SU-DHL-6 (cell line): ENCODE data around the gene HBA1.
A peak's percentile ranks its signal among the peaks of the same experiment; 100 is the strongest.

Source experiments
- H2AFZ ChIP-seq: fragments of 200-600 bp; sonication (generic); 2 replicates; pipeline ENCODE4 v1.6.1; 2014; ENCODE audit warnings: low read depth, mild to moderate bottlenecking, moderate library complexity, mixed read lengths, antibody characterized with exemption, low read length; ENCODE audit not compliant: severe bottlenecking
- H3F3A ChIP-seq: fragments of 200-600 bp; shearing (Covaris generic); 2 replicates; pipeline ENCODE4 v1.6.0; 2016; ENCODE audit warnings: antibody characterized with exemption, mild to moderate bottlenecking; ENCODE audit not compliant: insufficient read depth
- H3K27ac ChIP-seq: fragments of 200-600 bp; sonication (generic); 2 replicates; pipeline ENCODE4 v1.5.1; 2016; ENCODE audit warnings: low read depth, mild to moderate bottlenecking, low read length, moderate library complexity, mixed read lengths
- H3K27me3 ChIP-seq: fragments of 200-600 bp; sonication (generic), shearing (Covaris generic); 2 replicates; pipeline ENCODE4 v1.6.0; 2014; ENCODE audit warnings: mild to moderate bottlenecking, low read length
- H3K36me3 ChIP-seq: fragments of 200-600 bp; sonication (generic); 2 replicates; pipeline ENCODE4 v1.6.1; 2014; ENCODE audit warnings: mild to moderate bottlenecking, low read length, mixed read lengths
- H3K4me2 ChIP-seq: fragments of 300-600, 200-600 bp; shearing (Covaris generic), sonication (generic); 2 replicates; pipeline ENCODE4 v1.6.0; 2014; ENCODE audit warnings: low read length, low read depth, mild to moderate bottlenecking; ENCODE audit not compliant: poor library complexity, severe bottlenecking
- H3K4me3 ChIP-seq: fragments of 200-600 bp; sonication (generic); 2 replicates; pipeline ENCODE4 v1.5.1; 2014; ENCODE audit warnings: antibody characterized with exemption, low read length, mild to moderate bottlenecking, mixed read lengths; ENCODE audit not compliant: insufficient read depth, poor library complexity, severe bottlenecking
- H3K79me2 ChIP-seq: fragments of 200-600 bp; sonication (generic); 2 replicates; pipeline ENCODE4 v1.6.1; 2014; ENCODE audit warnings: mild to moderate bottlenecking, low read length, moderate library complexity; ENCODE audit not compliant: insufficient read depth
- H3K9ac ChIP-seq: fragments of 200-600 bp; sonication (generic); 2 replicates; pipeline ENCODE4 v1.7.0; 2014; ENCODE audit warnings: mild to moderate bottlenecking, low read length
- H3K9me2 ChIP-seq: fragments of 200-600 bp; sonication (generic); replicated peaks from 2 replicates; pipeline ENCODE4 v1.6.1; 2014; ENCODE audit warnings: low read length; ENCODE audit not compliant: insufficient read depth
- H3K9me3 ChIP-seq: fragments of 200-600 bp; sonication (generic); 2 replicates; pipeline ENCODE4 v1.6.1; 2014; ENCODE audit warnings: low read length, mixed read lengths; ENCODE audit not compliant: insufficient read depth
- H4K20me1 ChIP-seq: fragments of 200-600 bp; sonication (generic); 2 replicates; pipeline ENCODE4 v1.6.1; 2014; ENCODE audit warnings: low read depth, mild to moderate bottlenecking, antibody characterized with exemption, low read length, moderate library complexity, mixed read lengths
- CTCF ChIP-seq: fragments of 200-600 bp; sonication (generic); IDR thresholded peaks from one replicate; pipeline ENCODE4 v1.5.1; 2017; ENCODE audit warnings: antibody characterized with exemption, mild to moderate bottlenecking, low read length, moderate library complexity; ENCODE audit not compliant: insufficient read depth, poor library complexity, severe bottlenecking
- EZH2phosphoT487 ChIP-seq: fragments of 200-600 bp; sonication (generic), shearing (Covaris generic); conservative IDR thresholded peaks from 2 replicates; pipeline ENCODE4 v1.6.1; 2018; ENCODE audit warnings: mild to moderate bottlenecking, antibody characterized with exemption, low read length, moderate library complexity, mixed read lengths

The HBA1 gene

DNA sequence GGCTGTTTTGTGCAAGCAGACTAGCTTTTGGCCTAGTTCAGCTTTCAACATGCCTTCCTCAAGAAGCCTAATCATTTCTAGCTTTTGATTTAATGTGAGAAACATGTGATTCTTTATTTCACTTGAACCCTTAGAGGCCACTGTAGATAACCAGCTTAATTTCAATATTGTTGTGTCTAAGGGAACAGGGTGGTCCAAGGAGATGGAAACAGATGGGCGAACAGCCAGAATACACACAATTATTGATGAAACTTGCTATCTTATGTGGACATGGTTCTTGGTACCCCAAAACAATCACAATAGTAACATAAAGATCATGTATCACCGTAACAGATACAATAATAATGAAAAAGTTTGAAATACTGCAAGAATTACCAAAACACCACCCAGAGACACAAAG lies 42.8 kb upstream of the HBA1 start:
- Histone ChIP-seq H2AFZ (no peak overlapping the region), H3F3A (peaks cover 6% of the 10 kb centered on the region), H3K27ac (no peak overlapping the region), H3K9ac (no peak overlapping the region), H3K79me2 (peaks cover 75% of the 10 kb centered on the region), H3K4me2 (no peak overlapping the region), H3K9me3 (no peaks in the 10 kb centered on the region), H3K36me3 (no peaks in the 10 kb centered on the region), H3K9me2 (no peaks in the 10 kb centered on the region), H3K4me3 (no peak overlapping the region), H3K27me3 (no peaks in the 10 kb centered on the region), H4K20me1 (no peaks in the 10 kb centered on the region)
- no peak for TF ChIP-seq EZH2phosphoT487
- TF ChIP-seq CTCF, result no peak

DNA sequence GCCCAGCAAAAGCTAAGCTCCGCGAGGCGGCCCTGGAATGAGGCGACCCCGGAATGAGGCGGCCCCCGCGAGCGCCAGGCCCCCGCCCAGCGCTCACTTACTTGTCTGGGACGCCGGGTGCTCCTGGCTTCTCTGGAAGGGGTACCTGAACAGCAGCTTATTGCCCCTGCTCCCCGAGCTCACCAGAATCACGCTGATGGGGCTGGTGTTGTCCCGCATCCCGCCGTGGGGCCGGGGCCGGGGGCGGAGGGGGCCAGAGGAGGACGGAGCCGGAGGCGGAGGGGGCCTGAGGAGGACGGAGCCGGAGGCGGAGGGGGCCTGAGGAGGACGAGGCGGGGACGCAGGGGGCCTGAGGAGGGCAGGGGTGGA lies 38.4 kb upstream of the HBA1 start:
- Histone ChIP-seq H3K4me3 (peak overlapping the region; percentile 100), H3K36me3 (no peaks in the 10 kb centered on the region), H3K27me3 (no peaks in the 10 kb centered on the region), H3K9me3 (no peaks in the 10 kb centered on the region), H2AFZ (peak overlapping the region; percentile 36), H3F3A (peaks cover 15% of the 10 kb centered on the region), H3K9ac (peak overlapping the region; percentile 90), H3K79me2 (peaks cover 48% of the 10 kb centered on the region), H4K20me1 (no peaks in the 10 kb centered on the region), H3K9me2 (no peaks in the 10 kb centered on the region), H3K4me2 (peak overlapping the region; percentile 72), H3K27ac (peak overlapping the region; percentile 76)
- no peak for TF ChIP-seq EZH2phosphoT487
- no peak for TF ChIP-seq CTCF

GRCh38 chr16:140175-140857 lies 36.2 kb upstream of the HBA1 start:
- Histone ChIP-seq H3K9me2 (no peaks in the 10 kb centered on the region), H3F3A (peaks cover 10% of the 10 kb centered on the region), H3K4me2 (no peak overlapping the region), H3K27me3 (no peaks in the 10 kb centered on the region), H3K27ac (no peak overlapping the region), H2AFZ (no peak overlapping the region), H3K9ac (no peak overlapping the region), H4K20me1 (no peaks in the 10 kb centered on the region), H3K4me3 (no peak overlapping the region), H3K9me3 (no peaks in the 10 kb centered on the region), H3K36me3 (no peaks in the 10 kb centered on the region), H3K79me2 (peaks cover 28% of the 10 kb centered on the region)
- TF ChIP-seq CTCF, result no peak
- TF ChIP-seq EZH2phosphoT487, result no peak
